Umbilical cord (tissue), 2 donors: ENCODE data around the gene CENPX. TPM values are rescaled to one million over a fixed set of nuclear protein-coding genes. Genes with fewer than 3 reads are reported as not detected.
"Not testable (repeated sequence)": the region's sequence is repeated elsewhere in the genome, so short reads cannot be mapped to it uniquely, and the experiment has no call there.

Source experiments
- DNase-seq: peaks from one replicate; pipeline ENCODE4 v3.0.0-alpha.2; 2015; ENCODE audit warnings: low spot score
- total RNA-seq: library from RNA; depleted of rRNA; stranded (reverse); fragments of >200 nt; gene quantifications from one replicate; pipeline ENCODE4 v1.2.3, GENCODE V29; 2014; ENCODE audit warnings: low replicate concordance; ENCODE audit not compliant: insufficient read depth

Gene CENPX
- total RNA-seq, 1 donor from 2014 or later, result 1.2 TPM

DNA sequence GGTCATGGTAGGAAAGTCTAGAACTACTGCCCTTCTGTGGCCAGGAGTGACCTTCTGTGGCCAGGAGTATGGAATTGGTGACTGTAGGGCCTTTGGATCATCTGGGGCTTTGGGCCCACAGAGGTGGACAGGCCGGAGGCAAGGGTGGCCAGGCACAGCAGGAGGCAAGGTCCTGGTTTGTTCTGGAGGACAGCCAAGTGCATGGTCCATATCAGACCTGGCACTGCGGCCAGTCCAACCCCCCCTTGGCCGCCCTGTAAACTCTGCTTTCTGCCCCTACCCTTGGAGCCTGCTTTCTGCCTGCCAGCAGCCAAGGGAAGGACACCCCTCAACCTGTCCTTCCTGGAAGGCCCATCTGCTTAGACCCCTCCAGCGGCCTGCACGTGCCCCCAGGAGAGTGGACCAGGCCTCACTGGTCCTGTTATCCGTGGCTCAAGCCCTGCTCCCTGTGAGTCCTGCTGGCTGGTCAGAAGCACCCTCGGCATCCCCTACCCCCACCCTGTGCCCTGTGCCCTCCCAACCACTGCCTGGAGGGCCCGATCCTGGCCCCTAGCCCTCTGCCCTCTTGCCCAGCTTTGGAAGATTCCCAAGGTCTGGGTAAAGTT, 17.1 kb upstream of the CENPX start:
- no peak for DNase-seq

DNA sequence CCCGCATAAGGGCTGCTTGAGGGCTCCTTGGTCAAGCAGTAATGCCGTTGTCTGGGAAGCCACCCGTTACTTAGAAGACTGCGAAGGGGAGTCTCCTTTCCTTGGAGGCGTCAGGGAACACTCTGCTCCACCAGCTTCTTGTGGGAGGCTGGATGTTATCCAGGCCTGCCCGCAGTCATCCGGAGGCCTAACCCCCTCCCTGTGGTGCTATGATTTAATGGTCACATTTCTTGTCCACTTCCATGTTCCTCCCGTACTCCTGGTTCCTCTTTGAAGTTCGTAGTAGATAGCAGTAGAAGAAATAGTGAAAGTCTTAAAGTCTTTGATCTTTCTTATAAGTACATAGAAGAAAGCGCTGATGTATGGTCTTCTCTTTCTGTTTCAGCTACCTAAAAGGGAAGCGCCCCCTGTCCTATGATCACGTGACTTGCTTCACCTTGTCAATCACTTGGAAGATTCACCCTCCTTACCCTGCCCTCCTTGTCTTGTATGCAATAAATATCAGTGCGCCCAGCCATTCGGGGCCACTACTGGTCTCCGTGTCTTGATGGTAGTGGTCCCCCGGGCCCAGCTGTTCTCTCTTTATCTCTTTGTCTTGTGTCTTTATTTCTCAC, 16.2 kb upstream of the CENPX start:
- not testable (repeated sequence) for DNase-seq

DNA sequence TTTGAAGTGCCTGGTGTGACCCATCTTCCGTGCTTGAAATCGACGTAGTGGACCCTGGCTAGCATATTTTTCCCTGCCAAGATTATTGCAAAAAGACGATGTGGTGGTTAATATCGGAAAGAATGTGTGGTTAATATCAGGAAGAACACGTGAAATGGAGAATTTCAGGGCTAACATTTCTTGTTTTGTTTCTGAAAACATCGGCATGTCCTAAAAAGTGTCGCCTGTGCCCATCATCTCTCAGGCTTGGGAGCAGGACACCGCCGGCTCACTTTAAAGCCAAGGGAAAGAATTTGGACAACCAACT, 15.2 kb upstream of the CENPX start:
- no peak for DNase-seq

DNA sequence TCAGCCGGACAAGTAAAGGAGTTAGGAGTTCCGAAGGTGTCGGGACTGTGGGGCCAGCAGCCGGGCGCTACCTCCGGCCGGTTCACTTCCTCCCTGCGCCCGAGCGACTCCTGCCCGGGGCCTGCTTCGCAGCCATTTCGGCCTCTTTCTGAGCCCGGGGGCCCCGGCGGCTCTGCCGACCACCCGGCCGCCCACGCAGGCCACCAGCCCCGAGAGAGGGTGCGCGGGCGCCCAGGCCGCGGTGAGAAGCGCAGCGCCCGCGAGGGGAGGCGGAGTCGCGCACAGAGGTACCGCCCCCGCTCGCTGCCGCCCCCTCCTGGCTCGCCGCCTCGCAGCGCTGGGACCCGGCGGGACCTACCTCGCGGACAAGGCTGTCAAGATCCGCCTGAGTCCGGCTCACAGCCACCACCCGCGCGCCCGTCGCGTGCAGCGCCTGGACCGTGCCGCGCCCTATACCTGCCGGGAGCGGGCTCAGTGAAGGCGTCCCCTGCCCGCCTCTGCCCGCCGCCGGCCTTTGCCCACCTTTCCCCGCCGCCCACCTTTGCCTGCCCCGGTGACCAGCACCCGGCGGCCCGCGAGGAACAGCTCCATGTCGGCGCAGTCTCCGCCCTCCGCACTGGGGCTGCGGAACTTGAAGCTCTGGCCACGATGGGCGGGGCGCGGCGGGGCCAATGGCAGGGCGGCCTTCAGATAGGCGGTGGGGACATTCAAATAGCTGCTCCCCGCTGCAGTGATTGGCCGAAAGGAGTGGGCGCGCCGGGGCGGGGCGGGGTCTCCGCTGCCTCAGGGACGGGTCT, 14.6 kb upstream of the CENPX start, which contains the start of gene DCXR:
TSS of gene DCXR (minus strand) at position 606 of the 797 bp plus-strand sequence. CDS start at position 591, 15 bp downstream.
- peak; percentile 98 for DNase-seq

DNA sequence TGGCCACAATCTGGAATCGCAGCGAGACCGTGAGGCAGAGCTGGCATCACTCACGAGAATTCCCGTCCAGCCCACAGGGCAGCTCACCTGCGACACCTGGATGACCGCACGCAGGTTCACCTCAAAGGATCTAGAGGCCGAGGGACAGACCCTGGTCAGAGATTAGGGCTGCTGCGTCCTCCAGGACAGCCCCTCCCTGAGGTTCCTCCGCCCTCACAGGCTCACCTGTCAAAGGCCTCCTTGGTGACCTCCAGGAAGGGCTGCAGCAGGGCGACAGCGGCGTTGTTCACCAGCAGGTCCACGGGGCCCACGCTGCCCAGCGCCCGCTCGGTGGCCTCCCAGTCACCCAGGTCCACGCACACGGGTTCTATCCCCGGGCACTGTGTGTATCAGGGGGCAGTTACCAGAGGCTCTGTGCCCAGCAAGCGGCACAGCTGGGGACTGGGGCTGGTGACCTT, 14.0 kb upstream of the CENPX start:
- no peak for DNase-seq

- no peak for DNase-seq
Observed at GRCh38 chr17:82035956-82036633, 13.4 kb upstream of the CENPX start.

DNA sequence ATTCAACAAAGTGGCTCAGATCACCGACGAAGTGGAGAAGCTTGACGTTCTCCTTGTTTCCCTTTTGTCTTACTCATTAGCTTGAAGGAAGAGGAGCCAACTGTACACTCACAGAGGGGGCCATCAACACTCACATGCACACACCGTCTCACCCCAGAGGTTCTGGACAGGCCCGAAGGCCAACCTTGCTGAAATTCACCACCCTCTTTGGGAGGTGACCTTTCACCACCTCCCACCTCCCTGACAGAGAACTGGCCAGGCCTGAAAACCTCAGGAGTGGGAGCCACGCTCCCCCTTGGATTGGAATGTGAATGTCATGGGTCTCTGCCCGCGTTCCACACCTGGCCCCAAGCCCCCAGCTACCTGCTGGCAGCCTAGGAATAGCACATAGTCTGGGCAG, 12.8 kb upstream of the CENPX start:
- no peak for DNase-seq

DNA sequence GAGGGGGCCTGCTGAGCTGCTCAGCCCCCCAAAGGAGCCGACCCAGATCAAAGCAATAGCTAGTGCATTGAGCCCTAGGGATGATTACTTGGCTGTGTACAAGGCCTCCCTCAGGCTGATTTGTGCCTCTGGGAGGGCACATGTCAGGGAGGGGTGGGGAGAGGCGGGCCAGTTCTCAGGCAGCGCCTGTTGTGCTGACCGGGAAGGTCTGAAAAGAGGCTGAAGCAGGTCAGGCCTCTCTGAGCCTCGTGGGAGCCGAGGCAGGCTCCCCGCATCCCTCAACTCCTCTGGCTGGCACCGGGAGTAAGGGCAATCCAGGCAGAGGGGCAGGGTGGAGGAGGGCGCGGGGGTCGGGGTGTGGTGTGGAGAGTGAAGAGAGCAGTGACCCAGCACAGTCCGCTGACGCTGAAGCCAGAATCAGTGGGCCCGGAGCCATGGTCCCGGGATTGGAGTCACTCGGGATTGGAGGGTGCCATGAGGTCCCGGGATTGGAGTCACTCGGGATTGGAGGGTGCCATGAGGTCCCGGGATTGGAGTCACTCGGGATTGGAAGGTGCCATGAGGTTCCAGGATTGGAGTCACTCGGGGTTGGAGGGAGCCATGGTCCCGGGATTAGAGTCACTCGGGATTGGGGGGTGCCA, 11.8 kb upstream of the CENPX start:
- no peak for DNase-seq

- no peak for DNase-seq
Observed at GRCh38 chr17:82033359-82034085, 10.8 kb upstream of the CENPX start.

- DNase-seq, result no peak
Observed at GRCh38 chr17:82031885-82032627, 9.4 kb upstream of the CENPX start.

- DNase-seq, result no peak
Observed at GRCh38 chr17:82031303-82031884, 8.7 kb upstream of the CENPX start, which contains the start of gene RAC3. RAC3 (plus strand) TSS chr17:82031678; CDS start chr17:82031762, 84 bp downstream.

GRCh38 chr17:82030470-82031302, 8.0 kb upstream of the CENPX start:
- peak; percentile 78 for DNase-seq

GRCh38 chr17:82029990-82030469, 7.4 kb upstream of the CENPX start:
- no peak for DNase-seq

GRCh38 chr17:82029391-82029790, 6.7 kb upstream of the CENPX start:
- DNase-seq, result no peak

- no peak for DNase-seq
Observed at GRCh38 chr17:82028966-82029365, 6.3 kb upstream of the CENPX start.

DNA sequence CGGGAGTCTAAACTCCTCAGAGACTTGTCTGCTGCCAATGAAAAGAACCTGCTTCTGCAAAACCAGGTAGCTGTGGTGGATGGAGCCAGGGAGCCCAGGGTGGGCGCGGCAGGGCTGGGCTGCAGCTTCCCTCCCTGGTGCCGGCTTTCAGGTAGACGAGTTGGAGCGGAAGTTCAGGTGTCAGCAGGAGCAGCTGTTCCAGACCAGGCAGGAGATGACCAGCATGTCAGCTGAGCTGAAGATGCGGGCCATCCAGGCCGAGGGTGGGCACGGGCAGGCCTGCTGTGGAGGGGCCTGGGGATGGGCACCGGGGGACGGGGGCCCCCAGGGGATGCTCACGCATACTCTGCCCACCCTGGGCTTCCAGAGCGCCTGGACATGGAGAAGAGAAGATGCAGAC, 5.6 kb upstream of the CENPX start:
- DNase-seq, result no peak

DNA sequence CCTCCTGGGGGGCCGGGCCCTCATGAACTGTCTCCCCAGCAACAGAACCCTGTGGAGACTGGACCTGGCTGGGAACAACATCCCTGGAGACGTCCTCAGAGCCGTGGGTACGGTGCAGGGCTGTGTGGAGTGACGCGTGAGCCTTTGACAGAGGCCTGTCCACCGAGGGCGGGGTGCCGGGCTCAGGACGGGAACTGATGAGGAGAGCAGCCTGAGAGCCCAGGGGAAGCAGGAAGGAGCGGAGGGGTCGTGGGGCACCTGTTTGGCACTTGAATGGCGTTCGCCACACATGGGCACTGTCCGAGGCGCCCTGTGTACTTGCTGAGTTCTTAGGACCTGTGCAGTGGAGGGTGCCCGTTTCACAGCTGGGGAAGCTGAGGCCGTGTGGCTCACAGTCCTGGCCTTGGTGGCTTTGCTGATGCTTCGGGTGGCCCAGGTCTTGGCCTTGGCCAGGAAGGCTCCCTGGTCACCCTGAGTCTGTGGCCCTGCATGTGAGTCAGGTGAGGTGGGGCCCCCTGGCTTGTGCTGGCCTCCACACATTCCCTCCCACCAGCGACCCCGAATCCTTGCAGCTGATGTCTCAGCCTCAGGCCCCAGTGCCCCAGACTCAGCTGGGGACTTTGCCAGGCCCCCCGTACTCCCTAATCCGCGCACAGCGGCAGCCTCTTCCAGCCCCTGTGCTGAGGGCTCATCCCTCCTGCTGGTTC, 2.9 kb upstream of the CENPX start:
- no peak for DNase-seq

DNA sequence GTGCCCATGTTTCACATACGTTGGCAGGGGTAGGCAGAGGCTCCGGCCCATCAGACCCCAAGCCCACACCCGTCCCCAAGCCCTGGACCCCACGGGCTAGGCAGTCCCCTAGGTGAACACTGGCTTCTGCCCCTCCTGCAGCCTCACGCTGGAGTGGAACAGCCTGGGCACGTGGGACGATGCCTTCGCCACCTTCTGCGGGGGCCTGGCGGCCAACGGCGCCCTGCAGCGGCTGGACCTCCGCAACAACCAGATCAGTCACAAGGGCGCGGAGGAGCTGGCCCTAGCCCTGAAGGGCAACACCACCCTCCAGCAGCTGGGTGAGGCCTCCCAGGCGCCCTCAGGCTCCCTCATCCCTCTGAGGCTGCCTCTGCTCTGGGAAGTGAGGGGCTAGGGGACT, 2.2 kb upstream of the CENPX start:
- DNase-seq, result no peak
